Stomach (tissue), 4 donors: ENCODE results near the gene OR51T1.

Experiments used
- EP300 ChIP-seq: sonication (generic); formaldehyde crosslinking; IDR thresholded peaks from one replicate; pipeline ENCODE4 v1.6.1; 2017; ENCODE audit warnings: antibody characterized with exemption
- POLR2A ChIP-seq, 4 donors: fragments of 450-650 bp; IDR thresholded peaks; one replicate each; pipeline ENCODE4 v1.6.1; 2016; ENCODE audit warnings: antibody characterized with exemption in 4 of 4, control low read depth in 2 of 4, mild to moderate bottlenecking in 1 of 4, moderate library complexity in 1 of 4

- no peak for TF ChIP-seq EP300
- TF ChIP-seq POLR2A (IDR thresholded peaks at IDR 0.05) = no peak
Measured at GRCh38 chr11:4924239-4924638, 42.5 kb downstream of the OR51T1 start, which contains the start of gene OR51G1.
